Measurements from ENCODE around the gene SP2. TPM values are rescaled to one million over a fixed set of nuclear protein-coding genes. Genes with fewer than 3 reads are reported as not detected.
A peak's percentile ranks its signal among the peaks of the same experiment; 100 is the strongest.

SP2 gene
- total RNA-seq, 2 experiments from 2014 or later, result 5.8 to 22.1 TPM

DNA sequence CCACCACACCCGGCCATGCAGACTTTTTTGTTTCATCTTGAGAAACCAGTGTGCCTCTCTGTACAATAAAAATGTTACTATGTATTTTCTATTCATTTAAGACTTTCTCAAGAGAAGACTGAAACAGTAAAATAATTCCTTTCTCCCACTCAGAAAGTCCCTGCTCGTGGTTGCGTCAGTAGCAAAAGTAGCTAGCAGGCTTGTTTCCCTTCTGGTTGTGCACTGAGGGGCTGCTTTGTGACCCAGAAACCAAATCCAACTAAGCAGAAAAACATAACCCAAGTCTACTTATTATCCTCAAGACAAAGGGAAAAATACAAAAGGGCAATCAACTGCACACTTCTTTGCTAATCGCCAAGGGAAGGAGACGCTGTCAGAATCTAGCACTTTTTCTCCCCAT, 41.9 kb downstream of the SP2 start:
- peaks cover 20% of the 10 kb centered on the region for H3K4me1 ChIP-seq (ENCODE audit: insufficient read depth, low read length, poor library complexity, severe bottlenecking)
- H3K36me3 ChIP-seq (ENCODE audit: insufficient read depth, low read length), result no peaks in the 10 kb centered on the region
- DNase-seq (ENCODE audit: low spot score), result no peak
- no peaks in the 10 kb centered on the region for H3K9me2 ChIP-seq (ENCODE audit: insufficient read depth, low read length)
- intact Hi-C loops (cut with micrococcal nuclease; ENCODE audit: unreplicated experiment), result no loop called here
- H2AFZ ChIP-seq (ENCODE audit: low read length), result no peak overlapping the region
- H3K79me2 ChIP-seq (ENCODE audit: insufficient read depth, low read depth, low read length), result peaks cover 12% of the 10 kb centered on the region
- no peaks in the 10 kb centered on the region for H3K9me3 ChIP-seq (ENCODE audit: low read length)
- no peak overlapping the region for H3K4me3 ChIP-seq (ENCODE audit: low read depth, low read length, poor library complexity, severe bottlenecking)
- BruUV-seq (replicated peaks), result no TSS peak
- TF ChIP-seq, protein P1, sequence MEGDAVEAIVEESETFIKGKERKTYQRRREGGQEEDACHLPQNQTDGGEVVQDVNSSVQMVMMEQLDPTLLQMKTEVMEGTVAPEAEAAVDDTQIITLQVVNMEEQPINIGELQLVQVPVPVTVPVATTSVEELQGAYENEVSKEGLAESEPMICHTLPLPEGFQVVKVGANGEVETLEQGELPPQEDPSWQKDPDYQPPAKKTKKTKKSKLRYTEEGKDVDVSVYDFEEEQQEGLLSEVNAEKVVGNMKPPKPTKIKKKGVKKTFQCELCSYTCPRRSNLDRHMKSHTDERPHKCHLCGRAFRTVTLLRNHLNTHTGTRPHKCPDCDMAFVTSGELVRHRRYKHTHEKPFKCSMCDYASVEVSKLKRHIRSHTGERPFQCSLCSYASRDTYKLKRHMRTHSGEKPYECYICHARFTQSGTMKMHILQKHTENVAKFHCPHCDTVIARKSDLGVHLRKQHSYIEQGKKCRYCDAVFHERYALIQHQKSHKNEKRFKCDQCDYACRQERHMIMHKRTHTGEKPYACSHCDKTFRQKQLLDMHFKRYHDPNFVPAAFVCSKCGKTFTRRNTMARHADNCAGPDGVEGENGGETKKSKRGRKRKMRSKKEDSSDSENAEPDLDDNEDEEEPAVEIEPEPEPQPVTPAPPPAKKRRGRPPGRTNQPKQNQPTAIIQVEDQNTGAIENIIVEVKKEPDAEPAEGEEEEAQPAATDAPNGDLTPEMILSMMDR (conservative IDR thresholded peaks at IDR 0.05; ENCODE audit: low read length), result no peak
- no peak for TF ChIP-seq EZH2phosphoT487 (IDR thresholded peaks at IDR 0.05; ENCODE audit: borderline replicate concordance, low read depth, low read length)
- ChIA-PET POLR2A (no interaction called here), CTCF (ENCODE audit: unreplicated experiment) (no interaction called here)
- H3K27ac ChIP-seq (ENCODE audit: low read depth, low read length, poor library complexity, severe bottlenecking), result no peak overlapping the region
- H3K4me2 ChIP-seq (ENCODE audit: low read length), result no peak overlapping the region
- H4K20me1 ChIP-seq (ENCODE audit: insufficient read depth, low read length), result no peaks in the 10 kb centered on the region

DNA sequence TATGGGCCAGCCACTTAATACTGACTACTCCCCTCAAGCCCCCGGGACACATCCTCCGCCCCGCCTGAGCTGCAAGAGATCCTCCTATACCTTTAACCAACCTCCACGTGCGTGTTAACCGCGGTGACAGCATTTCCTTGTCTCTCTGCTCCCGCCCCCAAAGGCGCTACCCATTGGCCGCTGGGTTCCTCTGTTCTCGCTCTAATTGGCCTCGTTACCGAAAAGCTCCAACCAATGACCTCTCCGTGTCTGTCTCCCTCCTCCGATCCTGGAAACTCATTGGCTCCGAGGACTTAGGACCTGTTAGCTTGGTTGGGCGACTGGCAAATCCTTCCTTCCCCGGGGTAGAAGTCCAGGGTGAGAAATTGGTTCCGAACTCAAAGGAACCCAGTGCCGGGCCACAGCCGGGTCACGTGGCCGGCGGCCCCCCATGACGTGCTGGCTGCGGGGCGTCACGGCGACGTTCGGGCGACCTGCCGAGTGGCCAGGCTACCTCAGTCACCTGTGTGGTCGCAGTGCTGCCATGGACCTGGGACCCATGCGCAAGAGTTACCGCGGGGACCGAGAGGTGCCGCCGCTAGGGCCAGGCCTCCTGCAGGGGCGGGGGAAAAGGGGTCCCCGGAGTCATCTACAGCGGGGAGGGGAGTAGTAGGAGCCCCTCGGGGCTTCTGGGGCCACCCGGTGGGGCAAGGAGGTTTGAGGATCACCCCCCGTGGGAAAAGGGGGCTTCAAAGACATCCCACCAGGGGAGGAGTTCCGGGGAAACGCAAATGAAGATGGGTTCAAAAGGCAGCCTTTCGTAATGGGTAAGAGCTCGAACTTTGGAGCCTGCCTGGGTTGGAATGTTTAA, 45.4 kb downstream of the SP2 start, which contains the start of gene PNPO:
Gene PNPO, plus strand, starts transcription at position 326 of the 850 bp plus-strand sequence. Its CDS starts 105 bp downstream, at position 431.
- H3K27ac ChIP-seq (ENCODE audit: low read depth, low read length, poor library complexity, severe bottlenecking), result peak within 1 kb of the TSS; percentile 41
- no TSS peak for BruUV-seq (replicated peaks)
- no peaks in the 10 kb centered on the region for H4K20me1 ChIP-seq (ENCODE audit: insufficient read depth, low read length)
- peak within 1 kb of the TSS; percentile 75 for H2AFZ ChIP-seq (ENCODE audit: low read length)
- CTCF ChIA-PET (ENCODE audit: unreplicated experiment), result interaction anchor here (0.6 to 1.2 kb wide), 2 partner anchors 8 to 31 kb away, joined by 3 to 4 read pairs; no protein-coding TSS in a partner anchor
- peaks cover 44% of the 10 kb centered on the region for H3K4me1 ChIP-seq (ENCODE audit: insufficient read depth, low read length, poor library complexity, severe bottlenecking)
- H3K4me3 ChIP-seq (ENCODE audit: low read depth, low read length, poor library complexity, severe bottlenecking), result peak within 1 kb of the TSS; percentile 84
- POLR2A ChIA-PET, result interaction anchor here (0.6 to 1.6 kb wide), 6 partner anchors 8 to 922 kb away, joined by 3 to 5 read pairs (median 3); no protein-coding TSS in a partner anchor
- DNase-seq (ENCODE audit: low spot score), result peak; percentile 97
- H3K36me3 ChIP-seq (ENCODE audit: insufficient read depth, low read length), result peaks cover 23% of the 10 kb centered on the region
- H3K9me3 ChIP-seq (ENCODE audit: low read length), result no peaks in the 10 kb centered on the region
- no peaks in the 10 kb centered on the region for H3K9me2 ChIP-seq (ENCODE audit: insufficient read depth, low read length)
- no peak for TF ChIP-seq EZH2phosphoT487 (IDR thresholded peaks at IDR 0.05; ENCODE audit: borderline replicate concordance, low read depth, low read length)
- TF ChIP-seq, protein P1 (conservative IDR thresholded peaks at IDR 0.05; ENCODE audit: low read length), result peak; percentile 16; the same call in 1 of the 2 replicates
- H3K4me2 ChIP-seq (ENCODE audit: low read length), result peak within 1 kb of the TSS; percentile 98
- H3K79me2 ChIP-seq (ENCODE audit: insufficient read depth, low read depth, low read length), result peaks cover 20% of the 10 kb centered on the region
- intact Hi-C loops (cut with micrococcal nuclease; ENCODE audit: unreplicated experiment), result loop anchor here (1.0 to 2.0 kb wide), 2 partner anchors 29 to 45 kb away; partner anchors contain the start of genes CDK5RAP3 and SP2
